Dermis microvascular lymphatic vessel endothelial cell (primary cell): ENCODE data around the gene PRM1. TPM values are rescaled to one million over a fixed set of nuclear protein-coding genes. Genes with fewer than 3 reads are reported as not detected.
A peak's percentile ranks its signal among the peaks of the same experiment; 100 is the strongest.

Experiments
- DNase-seq, 2 donors: peaks; one replicate each; pipeline versions ENCODE4 v3.0.0 to v3.0.0-alpha.2; 2010; ENCODE audit warnings: low read depth in 2 of 2
- total RNA-seq: library from RNA; depleted of rRNA; stranded (reverse); fragments of >200 nt; gene quantifications from 2 replicates; pipeline ENCODE4 v1.2.1, GENCODE V29; 2014

PRM1 gene
- total RNA-seq, 1 donor from 2014 or later, result not detected

GRCh38 chr16:11254913-11255736 lies 26.0 kb downstream of the PRM1 start:
- DNase-seq, result peak in 1 of 2 donors; percentile 73

- no peak for DNase-seq
Observed at GRCh38 chr16:11253995-11254912, 26.9 kb downstream of the PRM1 start.

GRCh38 chr16:11253009-11253994 lies 27.8 kb downstream of the PRM1 start:
- no peak for DNase-seq

GRCh38 chr16:11252482-11252931 lies 28.6 kb downstream of the PRM1 start:
- DNase-seq, result no peak

GRCh38 chr16:11251525-11252481 lies 29.3 kb downstream of the PRM1 start:
- no peak for DNase-seq

DNA sequence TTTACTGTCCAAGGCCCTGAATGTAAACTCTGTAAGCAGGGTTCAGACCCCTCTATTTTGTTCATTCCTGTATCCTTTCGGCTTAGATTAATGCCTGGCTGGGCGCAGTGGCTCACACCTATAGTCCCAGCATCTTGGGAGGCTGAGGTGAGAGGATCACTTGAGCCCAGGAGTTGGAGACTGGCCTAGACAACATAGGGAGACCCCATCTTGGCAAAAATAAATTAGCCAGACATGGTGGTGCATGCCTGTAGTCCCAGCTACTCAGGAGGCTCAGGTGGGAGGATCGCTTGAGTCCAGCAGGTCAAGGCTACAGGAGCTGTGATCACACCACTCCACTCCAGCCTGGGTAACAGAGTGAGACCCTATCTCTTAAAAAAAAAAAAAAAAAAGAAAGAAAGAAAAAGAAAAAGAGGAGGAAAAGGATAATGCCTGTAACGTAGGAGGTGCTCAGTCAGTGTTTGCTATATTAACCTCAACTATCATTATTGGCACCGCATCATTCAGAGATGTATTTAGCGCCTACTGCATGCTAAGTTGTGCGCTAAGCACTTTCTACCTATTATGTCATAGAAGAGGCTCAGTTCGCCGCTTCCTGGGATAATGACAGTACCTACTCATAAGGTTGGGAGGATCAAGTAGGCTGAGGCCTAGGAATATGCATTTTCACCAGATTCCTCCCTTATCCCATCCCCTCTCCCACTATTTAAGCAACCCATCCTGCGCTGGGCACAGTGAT lies 30.2 kb downstream of the PRM1 start:
- DNase-seq, result no peak

GRCh38 chr16:11250091-11250785 lies 30.9 kb downstream of the PRM1 start:
- no peak for DNase-seq

GRCh38 chr16:11249233-11250061 lies 31.7 kb downstream of the PRM1 start:
- DNase-seq, result no peak

DNA sequence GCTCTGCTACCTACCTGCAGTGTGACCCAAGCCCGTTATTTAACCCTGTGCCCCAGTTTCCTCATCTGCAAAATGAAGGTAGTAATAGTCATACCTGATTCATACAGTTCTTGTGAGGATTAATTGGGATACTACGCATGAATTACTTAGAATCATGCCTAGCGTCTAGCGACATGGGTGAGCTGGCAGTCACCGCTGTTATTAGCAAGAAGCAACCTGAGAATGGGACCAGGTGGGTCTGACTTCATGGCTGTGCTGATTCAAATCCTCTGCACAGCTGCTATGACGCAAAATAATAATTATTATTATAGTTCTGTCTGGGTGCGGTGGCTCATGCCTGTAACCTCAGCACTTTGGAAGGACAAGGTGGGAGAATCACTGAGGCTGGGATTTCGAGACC lies 33.0 kb downstream of the PRM1 start:
- no peak for DNase-seq

DNA sequence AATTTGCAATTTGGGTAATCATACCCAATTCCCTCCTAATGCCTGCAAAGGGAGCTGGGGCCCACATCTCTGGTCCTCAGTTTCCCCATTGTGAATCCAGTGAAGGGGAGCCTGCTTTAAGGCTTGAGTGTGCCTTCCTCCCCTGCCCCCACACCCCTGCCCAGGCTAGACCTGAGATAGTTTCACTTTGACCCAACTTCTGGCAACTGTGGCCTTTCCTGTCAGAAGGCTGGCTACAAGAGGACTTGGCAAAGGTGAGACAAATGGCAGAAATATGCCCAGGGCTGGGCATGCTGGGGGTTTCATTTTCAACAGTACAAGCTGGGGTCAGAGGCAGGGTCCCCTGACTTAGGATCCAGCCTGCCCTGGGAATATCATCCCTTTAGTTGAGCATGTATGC lies 35.1 kb downstream of the PRM1 start:
- no peak for DNase-seq

- no peak for DNase-seq
Observed at GRCh38 chr16:11245222-11245737, 35.9 kb downstream of the PRM1 start.

GRCh38 chr16:11242658-11243057 lies 38.5 kb downstream of the PRM1 start:
- no peak for DNase-seq

DNA sequence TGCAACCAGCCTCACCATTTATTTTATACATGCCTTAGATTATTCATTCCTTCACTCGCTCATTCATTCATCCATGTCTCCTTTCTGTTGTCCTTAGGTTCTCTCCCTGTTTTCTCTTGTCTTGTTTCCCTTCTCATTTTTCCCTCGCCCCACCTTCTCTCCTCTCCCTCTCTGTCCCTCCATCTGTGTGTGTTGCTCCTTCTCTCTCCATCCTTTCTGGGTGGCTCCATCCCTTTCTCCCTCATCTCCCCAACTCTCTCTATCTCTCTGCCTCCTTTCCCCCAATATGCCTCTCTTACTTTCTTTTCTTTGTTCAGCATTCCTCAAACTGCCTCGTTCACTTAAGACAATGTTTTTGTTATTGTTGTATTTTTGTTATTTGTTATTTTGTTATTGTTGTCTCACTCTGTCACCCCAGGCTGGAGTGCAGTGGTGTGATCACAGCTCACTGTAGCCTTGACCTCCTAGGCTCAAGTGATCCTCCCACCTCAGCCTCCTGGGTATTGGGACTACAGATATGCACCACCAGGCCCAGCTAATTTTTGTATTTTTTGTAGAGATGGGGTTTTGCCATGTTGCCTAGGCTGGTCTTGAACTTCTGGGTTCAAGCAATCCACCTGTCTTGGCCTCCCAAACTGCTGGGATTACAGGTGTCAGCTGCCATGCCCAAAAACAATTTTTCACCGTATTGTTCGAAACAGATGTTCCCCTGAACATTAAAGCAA lies 39.5 kb downstream of the PRM1 start:
- DNase-seq, result no peak

DNA sequence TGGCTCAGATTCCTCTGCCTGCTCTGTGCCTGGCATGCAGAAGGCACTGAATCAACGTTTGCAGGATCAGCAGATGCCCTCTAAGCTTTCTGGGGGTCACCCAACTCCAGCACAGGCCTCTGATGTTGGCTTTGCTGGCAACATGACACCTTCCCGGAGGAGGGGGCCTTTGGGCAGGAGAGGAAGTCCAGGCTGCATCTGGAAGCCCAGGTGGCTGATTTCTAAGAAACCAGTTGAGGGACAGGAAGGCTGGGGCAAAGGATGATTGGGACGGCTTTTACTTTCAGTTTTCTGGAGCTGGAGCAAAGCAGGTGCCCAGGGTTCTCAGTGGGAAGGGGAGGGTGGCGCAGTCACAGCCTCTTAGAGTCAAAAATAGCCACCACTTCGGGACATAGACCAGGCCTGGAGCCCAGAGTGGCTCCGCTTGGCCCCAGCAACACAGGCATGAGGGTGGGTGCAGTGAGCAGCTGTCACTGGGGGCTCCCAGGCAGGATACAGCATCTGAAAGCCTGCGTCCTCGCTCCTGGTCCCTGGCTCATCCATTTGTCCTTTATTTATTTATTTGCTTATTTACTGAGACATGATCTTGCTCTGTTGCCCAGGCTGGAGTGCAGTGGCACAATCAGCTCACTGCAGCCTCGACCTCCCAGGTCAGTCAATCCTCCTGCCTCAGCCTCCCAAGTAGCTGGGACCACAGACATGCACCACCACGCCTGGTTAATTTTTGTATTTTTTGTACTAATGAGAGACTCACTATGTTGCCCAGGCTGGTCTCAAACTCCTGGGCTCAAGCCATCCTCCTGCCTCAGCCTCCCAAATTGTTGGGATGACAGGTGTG lies 40.3 kb downstream of the PRM1 start:
- DNase-seq, result no peak

DNA sequence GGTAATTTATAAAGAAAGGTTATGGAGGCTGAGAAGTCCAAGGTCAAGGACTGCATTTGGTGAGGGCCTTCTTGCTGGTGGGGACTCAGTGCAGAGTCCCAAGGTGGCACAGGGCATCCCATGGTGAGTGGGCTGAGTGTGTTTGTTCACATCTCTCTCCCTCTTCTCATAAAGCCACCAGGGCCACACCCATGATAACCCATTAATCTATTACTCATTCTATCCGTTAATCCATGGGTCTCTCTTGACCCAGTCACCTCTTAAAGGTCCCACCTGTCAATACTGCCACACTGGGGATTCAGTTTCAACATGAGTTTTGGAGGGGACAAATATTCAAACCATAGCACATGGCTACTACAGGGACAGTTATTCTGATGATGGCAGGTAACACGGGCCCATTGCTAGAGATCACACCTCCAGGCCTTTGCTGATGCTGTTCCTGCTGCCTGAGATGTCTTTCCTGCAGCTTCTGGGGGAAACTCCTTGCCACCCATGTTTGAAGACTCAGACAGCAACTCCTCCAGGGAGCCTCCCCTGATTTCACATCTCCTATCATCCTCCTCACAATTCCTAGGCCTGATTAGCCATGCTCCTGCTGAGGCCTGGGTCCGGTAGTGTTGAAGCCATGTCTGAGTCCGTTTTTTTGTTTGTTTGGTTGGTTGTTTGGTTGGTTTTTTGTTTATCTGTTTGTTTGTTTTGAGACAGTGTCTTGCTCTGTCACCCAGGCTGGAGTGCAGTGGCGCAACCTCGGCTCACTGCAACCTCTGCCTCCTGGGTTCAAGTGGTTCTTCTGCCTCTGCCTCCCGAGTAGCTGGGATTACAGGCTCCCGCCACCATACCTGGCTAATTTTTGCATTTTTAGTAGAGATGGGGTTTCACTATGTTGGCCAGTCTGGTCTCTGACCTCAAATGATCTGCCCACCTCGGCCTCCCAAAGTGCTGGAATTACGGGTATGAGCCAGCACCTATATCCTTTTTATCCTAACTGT lies 41.2 kb downstream of the PRM1 start:
- DNase-seq, result no peak
